IPS-18c (cell line): ENCODE measurements around the gene WDR70.
"Not testable (repeated sequence)": the region's sequence is repeated elsewhere in the genome, so short reads cannot be mapped to it uniquely, and the experiment has no call there.

Source experiments
- H3K4me3 ChIP-seq: 2 replicates; pipeline ENCODE4 v1.7.0; 2013; ENCODE audit warnings: low read depth, mild to moderate bottlenecking, low read length, moderate library complexity; ENCODE audit not compliant: insufficient read depth
- H3K9me3 ChIP-seq: one replicate; pipeline ENCODE4 v1.6.1; 2013; ENCODE audit warnings: mild to moderate bottlenecking, low read length, moderate library complexity; ENCODE audit not compliant: control insufficient read depth, insufficient read depth

The WDR70 gene

DNA sequence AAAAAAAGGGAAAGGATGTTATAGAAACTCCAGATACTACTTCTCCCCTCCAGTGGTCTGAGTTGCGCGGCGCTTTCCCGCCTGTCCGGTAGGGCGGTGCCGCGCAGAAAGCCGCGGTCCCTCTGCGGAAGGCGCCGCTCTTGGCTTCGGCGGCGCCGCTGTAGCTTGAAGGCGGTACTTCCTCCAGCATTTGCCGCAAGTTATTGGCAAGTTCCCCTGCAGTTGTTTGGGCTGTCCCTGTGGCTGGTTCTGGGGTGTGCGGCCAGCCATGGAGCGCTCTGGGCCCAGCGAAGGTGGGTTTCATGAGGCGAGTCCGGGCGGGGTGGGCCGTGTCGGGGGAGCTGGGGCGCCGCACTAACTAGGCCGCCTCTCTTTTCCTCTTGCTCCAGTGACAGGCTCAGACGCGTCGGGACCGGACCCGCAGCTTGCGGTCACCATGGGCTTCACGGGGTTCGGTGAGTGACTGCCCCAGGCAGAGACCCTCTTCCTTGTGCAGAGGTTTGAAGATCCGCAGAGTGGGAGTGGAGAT, at the start of gene WDR70:
Gene WDR70, plus strand, starts transcription at position 219 of the 529 bp plus-strand sequence. Its CDS starts 50 bp downstream, at position 269.
- peak within 1 kb of the TSS; percentile 69 for H3K4me3 ChIP-seq
- H3K9me3 ChIP-seq, result not testable (repeated sequence)

DNA sequence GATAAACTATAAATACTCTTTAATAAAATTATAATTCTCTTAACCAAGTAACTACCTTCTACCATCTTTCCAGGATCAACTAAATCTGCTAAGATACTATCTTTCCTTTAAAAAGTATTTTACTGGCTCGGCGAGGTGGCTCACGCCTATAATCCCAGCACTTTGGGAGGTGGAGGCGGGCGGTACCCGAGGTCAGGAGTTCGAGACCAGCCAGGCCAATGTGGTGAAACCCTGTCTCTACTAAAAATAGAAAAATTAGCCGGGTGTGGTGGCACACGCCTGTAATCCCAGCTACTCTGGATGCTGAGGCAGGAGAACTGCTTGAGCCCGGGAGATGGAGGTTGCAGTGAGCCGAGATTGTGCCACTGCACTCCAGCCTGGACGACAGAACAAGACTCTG, 44.4 kb upstream of the WDR70 start:
- H3K4me3 ChIP-seq, H3K9me3 ChIP-seq: not testable (repeated sequence)

DNA sequence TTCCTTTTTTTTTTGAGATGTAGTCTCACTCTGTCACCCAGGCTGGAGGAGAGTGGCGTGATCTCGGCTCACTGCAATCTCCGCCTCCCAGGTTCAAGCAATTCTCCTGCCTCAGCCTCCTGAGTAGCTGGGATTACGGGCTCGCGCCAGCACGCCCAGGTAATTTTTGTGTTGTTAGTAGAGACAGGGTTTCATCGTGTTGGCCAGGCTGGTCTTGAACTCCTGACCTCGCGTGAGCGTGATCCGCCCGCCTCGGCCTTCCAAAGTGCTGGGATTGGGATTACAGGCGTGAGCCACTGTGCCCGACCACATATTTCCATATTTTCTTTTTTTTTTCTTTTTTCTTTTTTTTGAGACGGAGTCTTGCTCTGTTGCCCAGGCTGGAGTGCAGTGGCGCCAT, 36.4 kb upstream of the WDR70 start:
- H3K9me3 ChIP-seq, H3K4me3 ChIP-seq: not testable (repeated sequence)

GRCh38 chr5:37355161-37355560, 24.0 kb upstream of the WDR70 start:
- H3K9me3 ChIP-seq, result peaks cover 2% of the 10 kb centered on the region
- no peak overlapping the region for H3K4me3 ChIP-seq

GRCh38 chr5:37370550-37370863, 8.6 kb upstream of the WDR70 start:
- H3K9me3 ChIP-seq, result no peaks in the 10 kb centered on the region

GRCh38 chr5:37370864-37371726, 8.0 kb upstream of the WDR70 start, which contains the start of gene NUP155:
NUP155 (minus strand) TSS chr5:37371106; CDS start chr5:37370977, 129 bp downstream.
- peak within 1 kb of the TSS; percentile 93 for H3K4me3 ChIP-seq

More at GRCh38 chr5:37370550-37370863, 8.6 kb upstream of the WDR70 start:
- H3K4me3 ChIP-seq, result peak overlapping the region; percentile 93

DNA sequence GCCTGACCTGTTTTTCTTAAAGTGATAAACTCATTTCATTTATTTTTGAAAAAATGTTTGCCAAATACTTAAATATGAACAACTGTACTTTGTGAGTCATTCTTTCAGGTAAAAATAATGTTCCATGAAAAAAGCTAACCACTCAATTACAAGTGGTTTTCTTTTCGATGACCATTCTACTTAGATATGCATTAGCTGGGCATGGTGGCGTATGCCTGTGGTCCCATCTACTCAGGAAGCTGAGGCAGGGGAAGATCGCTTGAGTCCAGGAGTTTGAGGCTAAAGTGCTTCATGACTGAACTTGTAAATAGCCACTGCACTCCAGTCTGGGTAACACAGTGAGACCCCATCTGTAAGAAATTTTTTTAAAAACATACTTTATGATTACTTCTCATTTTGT, 4.0 kb upstream of the WDR70 start:
- Histone ChIP-seq H3K4me3 (no peak overlapping the region), H3K9me3 (no peaks in the 10 kb centered on the region)

More at GRCh38 chr5:37370864-37371726, 8.0 kb upstream of the WDR70 start, which contains the start of gene NUP155:
- H3K9me3 ChIP-seq, result no peaks in the 10 kb centered on the region

DNA sequence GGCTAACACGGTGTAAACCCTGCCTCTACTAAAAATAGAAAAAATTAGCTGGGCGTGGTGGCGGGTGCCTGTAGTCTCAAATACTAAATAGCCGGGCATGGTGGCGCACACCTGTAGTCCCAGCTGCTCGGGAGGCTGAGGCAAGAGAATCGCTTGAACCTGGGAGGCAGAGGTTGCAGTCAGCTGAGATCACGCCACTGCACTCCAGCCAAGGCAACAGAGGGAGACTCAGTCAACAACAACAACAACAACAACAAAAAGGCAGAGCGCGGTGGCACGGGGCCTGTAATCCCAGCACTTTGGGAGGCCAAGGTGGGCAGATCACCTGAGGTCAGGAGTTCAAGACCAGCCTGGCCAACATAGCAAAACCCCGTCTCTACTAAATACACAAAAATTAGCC, 1.1 kb upstream of the WDR70 start:
- H3K4me3 ChIP-seq, H3K9me3 ChIP-seq: not testable (repeated sequence)

DNA sequence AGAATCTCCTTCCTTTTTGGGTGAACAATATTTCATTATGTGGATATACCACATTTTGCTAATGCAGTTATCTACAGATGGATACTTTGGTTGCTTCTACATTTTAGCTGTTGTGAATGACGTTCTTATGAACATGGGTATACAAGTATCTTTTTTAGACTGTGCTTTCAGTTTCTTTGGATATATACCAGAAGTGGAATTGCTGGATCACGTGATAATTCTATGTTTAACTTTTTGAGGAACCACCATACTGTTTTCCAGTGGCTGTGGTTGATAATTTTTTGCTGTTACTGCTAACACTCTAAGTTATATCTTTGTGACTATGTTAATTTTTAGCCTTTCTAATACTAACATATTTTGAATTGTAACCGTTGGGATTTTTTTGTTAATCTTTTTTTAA, 12.5 kb downstream of the WDR70 start:
- Histone ChIP-seq H3K4me3 (no peak overlapping the region), H3K9me3 (no peaks in the 10 kb centered on the region)

DNA sequence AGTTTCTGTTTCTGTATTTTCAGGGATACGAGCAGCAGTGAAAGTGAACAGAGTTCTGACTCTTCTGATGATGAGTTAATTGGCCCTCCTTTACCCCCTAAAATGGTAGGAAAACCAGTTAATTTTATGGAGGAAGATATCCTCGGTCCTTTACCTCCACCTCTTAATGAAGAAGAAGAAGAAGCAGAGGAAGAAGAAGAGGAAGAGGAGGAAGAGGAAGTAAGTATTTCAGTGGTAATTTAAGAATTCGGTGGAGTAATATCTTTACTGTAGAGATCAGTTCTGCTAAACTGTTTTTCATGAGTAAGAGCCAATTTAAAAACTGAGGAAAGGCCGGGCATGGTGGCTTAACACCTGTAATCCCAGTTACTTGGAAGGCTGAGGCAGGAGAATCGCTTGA, 17.2 kb downstream of the WDR70 start:
- Histone ChIP-seq H3K4me3 (no peak overlapping the region), H3K9me3 (no peaks in the 10 kb centered on the region)

DNA sequence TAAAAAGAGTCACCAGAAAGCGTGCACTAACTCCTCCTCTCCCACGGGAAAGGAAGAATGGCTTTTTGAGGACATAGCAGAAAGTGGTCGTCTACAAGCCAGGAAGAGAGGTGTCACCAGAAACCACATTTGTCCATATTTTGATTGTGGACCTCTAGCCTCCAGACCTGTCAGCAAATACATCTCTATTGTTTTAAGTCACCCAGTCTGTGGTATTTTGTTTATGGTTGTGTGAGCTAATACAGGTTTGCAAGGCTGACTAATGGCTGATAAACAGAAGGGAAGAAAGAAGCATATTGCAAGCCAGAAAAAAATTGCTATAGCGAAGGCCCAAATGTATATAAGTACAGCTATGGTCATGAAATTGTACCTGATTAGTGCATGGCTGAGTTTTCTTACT, 21.4 kb downstream of the WDR70 start:
- Histone ChIP-seq H3K9me3 (no peaks in the 10 kb centered on the region), H3K4me3 (no peak overlapping the region)

DNA sequence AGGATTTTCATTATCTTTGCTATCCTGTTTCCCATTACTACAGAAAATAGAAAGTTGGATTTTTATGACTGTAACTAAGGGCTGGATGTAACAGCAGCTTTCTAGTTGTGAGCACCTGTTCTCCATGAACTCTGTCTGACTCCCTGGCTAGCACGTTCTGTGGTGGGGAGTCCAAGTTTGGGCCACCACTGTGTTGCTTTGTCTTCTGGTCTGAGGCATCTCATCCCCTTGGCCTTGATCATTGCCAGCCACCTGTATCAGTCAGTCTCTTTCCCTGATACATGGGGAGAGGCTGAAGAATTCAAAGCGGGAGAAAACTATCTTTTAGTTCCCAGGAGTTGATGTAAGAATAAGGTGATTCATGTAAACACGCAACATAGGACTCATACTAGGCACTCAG, 33.4 kb downstream of the WDR70 start:
- Histone ChIP-seq H3K9me3 (peaks cover 2% of the 10 kb centered on the region), H3K4me3 (no peak overlapping the region)

DNA sequence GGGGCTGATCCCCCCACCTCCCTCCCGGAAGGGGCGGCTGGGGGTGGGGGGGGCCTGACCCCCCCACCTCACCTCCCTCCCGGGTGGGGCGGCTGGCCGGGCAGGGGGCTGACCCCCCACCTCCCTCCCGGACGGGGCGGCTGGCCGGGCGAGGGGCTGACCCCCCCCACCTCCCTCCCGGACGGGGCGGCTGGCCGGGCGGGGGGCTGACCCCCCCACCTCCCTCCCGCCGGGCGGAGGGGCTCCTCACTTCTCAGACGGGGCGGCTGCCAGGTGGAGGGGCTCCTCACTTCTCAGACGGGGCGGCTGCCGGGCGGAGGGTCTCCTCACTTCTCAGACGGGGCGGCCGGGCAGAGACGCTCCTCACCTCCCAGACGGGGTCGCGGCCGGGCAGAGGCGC, 36.3 kb downstream of the WDR70 start:
- not testable (repeated sequence) for H3K9me3 ChIP-seq, H3K4me3 ChIP-seq

DNA sequence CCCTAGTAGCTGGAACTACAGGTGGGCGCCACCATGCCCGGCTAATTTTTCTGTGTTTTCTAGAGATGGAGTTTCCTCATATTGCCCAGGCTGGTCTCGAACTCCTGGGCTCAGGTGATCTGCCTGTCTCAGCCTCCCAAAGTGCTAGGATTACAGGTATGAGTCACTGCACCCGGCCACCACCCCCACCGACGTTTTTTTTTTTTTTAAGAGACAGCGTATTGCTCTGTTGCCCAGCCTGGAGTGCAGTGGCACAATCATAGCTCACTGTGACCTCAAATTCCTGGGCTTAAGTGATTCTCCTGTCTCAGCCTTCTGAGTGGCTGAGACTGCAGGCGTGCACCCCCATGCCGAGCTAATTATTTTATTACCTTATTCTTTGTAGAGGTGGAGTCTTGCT, 38.2 kb downstream of the WDR70 start:
- Histone ChIP-seq H3K9me3 (peaks cover 2% of the 10 kb centered on the region), H3K4me3 (no peak overlapping the region)

DNA sequence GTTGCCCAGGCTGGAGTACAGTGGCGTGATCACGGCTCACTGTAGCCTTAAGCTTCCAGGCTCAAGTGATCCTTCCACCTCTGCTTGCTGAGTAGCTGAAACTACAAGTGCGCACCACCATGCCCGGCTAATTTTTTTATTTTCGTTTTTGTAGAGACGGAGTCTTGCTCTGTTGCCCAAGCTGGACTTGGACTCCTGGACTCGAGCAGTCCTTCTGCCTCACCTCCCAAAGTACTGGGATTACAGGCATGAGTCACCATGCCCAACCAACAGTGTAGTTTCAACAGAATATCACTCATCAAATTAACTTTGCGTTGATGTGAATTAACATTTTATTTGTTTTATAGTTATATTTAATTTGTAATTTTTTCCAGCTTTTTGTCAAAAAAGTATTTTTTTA, 45.3 kb downstream of the WDR70 start:
- Histone ChIP-seq H3K9me3 (no peaks in the 10 kb centered on the region), H3K4me3 (no peak overlapping the region)

DNA sequence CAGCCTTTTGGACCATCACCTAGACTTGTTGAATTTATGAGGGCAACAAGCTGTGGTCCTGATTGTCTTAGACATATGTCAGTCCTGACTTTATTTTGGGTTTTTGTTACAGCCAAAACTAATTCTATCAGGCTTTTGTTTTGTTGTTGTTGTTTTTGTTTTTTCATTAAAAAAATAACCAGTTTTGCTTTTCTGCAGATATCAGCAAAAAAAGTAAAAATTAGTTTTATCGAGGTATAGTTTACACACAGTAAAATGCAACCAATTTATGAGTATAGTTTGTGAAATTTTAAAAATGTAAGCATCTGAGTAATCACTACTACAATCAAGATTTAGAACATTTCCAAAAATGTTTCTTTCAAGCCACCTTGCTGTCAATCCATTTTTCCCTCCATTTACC, 48.9 kb downstream of the WDR70 start:
- Histone ChIP-seq H3K9me3 (no peaks in the 10 kb centered on the region), H3K4me3 (no peak overlapping the region)

GRCh38 chr5:37435261-37435660, 56.1 kb downstream of the WDR70 start:
- Histone ChIP-seq H3K9me3 (no peaks in the 10 kb centered on the region), H3K4me3 (no peak overlapping the region)

DNA sequence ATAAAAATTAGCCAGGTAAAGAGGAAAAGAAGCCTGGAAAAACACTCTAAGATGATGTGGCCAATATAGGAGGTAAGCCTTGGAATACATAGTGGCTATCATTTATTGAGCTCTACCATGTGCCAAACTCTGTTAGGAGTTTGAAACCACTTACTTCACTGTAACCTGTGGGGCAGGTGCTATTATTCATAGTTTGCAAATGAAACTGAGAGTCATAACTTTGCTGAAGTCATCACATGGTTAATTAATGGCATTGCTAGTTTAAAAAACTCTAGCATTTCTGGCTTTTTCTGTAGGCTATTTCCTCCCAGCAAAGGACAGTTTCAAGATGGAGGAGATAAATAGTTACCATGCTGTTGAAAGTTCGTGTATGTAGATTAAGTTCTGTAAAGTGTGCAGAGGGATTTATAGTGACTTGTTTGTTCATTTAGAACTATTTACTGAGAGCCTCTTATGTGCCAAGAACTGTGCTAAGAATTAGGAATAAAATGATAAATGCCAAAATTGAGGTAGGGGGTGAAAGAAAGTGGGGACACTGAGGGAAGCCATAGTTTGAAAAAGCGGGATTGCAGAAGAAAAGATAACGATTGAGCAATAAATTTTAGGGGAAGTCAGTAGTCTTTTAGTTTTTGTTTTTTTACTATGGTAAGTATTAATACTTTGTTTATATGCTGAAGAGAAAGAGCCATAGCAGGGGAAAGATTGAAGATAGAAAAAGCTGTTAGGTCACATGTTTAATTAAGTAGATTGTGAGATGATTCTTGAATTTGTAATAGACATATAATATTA, 57.2 kb downstream of the WDR70 start:
- Histone ChIP-seq H3K4me3 (no peak overlapping the region), H3K9me3 (no peaks in the 10 kb centered on the region)
